Dermis microvascular lymphatic vessel endothelial cell (primary cell): ENCODE data around the gene DENND6B. TPM values are rescaled to one million over a fixed set of nuclear protein-coding genes. Genes with fewer than 3 reads are reported as not detected.

Source experiments
- DNase-seq, 2 donors: peaks; one replicate each; pipeline versions ENCODE4 v3.0.0 to v3.0.0-alpha.2; 2010; ENCODE audit warnings: low read depth in 2 of 2
- total RNA-seq: library from RNA; depleted of rRNA; stranded (reverse); fragments of >200 nt; gene quantifications from 2 replicates; pipeline ENCODE4 v1.2.1, GENCODE V29; 2014

Gene DENND6B
- total RNA-seq, 1 donor from 2014 or later = 0.64 TPM

DNA sequence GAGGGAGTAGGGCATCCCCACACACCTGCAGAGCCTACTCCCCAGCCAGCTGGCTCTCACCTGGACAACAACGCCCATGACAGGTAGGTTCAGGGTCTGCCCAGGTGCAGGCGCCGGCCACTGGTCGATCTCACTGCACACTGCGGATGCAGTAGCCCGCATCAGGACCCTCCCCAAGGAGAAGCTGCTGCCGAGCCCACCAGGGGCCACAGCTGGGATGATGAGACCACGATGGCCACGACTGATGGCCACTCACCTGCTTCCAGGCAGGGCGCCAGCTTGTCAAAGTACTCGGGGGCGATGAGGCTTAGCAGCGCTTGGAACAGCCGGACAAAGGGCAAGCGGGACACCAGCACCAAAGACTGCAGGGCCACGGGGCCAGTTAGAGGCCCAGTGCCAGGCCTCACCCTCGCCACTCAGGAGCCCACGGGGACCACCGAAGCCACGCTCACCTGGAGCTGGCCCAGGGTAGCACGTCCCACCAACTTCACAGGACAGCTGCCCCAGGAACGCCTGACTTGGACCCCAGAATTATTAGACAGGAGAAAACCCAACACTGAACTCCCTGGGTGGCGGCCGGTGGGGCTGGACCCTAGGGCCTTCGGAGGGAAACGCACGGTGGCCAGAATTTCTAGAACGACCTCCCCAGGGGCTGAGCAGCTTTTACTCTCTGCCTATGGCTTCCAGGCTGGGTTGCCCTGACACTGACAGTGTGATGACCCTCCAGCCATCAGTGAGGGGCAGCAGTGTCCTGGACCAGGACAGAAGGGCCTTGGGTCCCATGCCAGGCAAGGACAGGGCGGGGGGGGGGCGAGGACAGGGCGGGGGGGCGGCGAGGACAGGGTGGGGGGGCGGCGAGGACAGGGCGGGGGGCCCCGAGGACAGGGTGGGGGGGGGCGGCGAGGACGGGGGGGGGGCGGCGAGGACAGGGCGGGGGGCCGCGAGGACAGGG lies 10.4 kb downstream of the DENND6B start:
- no peak for DNase-seq

DNA sequence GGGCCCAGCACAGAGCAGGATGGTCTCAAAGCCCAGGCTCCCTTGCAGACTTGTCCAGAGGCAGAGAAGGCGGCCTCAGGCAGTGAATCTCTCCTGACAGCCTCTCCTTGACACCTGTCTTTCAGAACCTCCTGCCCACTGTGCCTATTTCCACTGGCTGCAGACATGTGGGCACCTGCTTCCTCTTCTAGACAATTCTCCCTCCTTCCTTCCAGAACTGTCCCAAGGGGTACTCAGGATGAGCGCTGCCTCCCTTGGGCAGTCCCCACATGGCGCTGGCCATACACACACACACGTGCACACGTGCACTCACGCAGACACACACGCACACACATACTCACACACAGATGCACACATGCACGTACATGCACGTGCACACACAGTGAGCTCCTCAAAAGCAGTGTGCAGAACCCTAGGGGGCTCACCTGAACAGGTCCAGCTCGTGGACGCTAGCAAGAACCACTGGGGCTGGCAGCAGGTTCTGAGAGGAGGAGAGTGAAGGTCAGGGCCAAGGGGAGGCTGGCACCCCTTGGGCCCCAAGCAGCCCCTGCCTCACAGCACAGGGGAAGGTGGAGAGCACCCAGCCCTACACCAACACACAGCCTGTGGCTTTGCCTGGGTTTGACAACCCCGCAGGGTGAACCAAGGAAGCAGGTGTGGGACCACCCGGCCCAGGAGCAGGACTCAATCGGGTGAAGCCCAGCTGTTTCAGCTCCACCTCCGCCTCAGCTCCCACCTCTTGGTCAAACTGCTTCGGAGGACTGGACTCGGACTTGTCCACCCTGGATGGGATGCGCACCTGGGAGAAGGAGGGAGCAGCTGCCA lies 11.3 kb downstream of the DENND6B start:
- DNase-seq = no peak

DNA sequence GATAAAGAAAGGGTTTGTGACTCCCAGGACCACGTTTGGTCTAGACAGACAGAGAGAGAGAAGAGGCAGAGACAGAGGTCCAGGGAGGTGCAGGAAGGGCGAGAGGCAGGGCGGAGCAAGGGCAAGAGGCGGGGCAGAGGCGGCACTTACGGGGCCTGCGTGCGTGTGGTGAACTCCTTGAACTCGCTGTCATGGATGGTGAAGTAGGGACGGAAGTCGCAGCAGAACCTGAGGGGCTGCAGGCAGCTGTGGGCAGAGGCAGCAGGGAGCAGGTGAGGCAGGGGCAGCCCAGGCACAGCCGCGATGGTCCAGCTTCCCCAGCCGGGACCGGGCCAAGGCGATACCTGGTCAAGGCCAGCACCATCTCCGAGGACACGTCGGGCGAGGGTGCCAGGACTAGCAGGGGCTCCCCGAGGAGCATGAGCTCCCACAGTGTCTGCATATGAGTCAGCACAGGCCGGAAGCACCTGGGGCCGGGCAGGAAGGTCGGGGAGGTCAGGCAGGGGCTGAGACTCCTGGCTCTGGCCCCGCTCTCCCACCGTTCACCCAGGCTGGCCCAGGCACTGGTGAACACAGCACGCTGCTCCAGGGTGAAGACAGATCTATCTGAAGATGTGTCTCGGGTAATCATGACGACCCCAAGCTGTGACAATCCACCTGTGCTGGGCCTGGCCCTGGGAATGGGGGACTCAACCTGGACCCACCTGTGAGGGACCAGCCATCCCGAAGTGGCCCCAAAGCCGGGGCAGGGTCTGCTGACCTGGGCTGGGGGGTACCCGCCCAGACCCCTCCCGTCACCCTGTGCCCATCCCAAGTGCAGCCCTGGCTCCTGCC lies 12.1 kb downstream of the DENND6B start:
- DNase-seq = peak in 1 of 2 donors; percentile 58

DNA sequence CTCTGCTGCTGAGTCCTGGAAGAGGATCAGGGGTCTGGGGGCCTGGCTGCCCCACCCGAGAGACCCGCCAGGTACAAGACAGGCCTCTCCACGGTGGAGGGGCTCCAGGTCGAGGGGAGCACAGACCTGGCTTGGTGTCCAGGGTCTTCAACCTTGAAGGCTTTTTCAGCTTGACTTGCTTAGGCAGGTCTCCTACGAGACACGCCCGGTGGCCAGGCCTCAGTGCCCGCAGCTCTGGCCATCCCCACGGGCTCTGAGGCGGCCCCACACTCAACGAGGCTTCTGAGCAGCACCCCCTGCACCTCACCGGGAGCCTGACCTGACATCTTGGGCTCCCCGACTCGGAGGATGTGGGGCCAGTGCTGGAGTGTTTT lies 12.7 kb downstream of the DENND6B start:
- no peak for DNase-seq

DNA sequence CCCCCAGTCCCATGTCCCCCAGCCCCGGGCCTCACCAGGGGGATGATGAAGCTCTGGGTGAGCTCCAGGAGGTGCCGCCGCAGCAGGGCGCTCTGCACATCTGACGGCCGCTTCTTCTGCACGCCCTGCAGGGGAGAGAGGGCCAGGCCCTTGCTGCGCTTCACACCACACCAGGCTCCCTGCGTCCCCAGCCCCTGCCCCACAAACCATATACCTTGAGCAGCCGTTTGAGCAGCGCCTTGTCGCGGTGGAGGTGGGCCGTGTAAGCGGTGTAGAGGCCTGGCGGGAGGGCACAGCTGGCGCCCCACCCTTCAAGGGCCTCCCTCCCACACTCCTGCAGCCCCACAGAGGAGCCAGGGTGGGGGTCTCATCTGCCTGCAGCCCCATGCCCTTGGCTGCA lies 13.2 kb downstream of the DENND6B start:
- no peak for DNase-seq

DNA sequence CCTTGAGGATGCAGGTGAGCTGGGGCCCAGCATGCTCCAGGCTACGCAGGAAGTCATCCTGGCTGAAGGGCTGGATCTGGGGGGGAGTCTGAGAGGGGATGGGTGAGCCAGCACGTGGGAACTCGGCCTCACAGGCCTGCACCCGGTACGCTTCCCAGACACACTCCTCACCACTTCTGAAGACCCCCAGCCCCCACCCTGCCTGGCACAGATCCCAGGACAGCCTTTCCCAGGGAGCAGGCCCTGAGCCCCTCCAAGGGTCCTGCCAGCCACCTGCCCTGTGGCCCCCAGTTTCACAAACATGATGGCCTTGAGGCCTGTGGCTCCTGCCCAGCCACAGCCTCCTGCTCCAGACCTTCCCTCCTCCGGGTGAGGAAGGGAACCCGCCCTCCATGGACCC lies 13.8 kb downstream of the DENND6B start:
- DNase-seq = no peak

DNA sequence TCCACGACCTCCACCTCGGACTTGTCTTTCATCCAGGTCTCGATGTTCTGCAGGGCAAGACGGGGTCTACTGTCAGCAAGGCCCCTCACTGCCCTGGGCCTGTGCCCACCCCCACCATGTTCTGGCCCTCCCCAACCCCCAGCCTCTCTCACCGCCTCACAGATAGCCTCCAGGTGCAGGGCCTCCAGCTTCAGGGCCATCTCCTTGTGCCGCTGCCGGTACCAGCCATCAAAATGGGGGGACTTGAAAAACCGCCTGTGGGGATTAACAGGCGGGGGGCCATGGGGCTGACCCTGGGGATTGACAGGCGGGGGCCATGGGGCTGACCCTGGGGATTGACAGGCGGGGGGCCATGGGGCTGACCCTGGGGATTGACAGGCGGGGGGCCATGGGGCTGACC lies 14.4 kb downstream of the DENND6B start:
- no peak for DNase-seq

DNA sequence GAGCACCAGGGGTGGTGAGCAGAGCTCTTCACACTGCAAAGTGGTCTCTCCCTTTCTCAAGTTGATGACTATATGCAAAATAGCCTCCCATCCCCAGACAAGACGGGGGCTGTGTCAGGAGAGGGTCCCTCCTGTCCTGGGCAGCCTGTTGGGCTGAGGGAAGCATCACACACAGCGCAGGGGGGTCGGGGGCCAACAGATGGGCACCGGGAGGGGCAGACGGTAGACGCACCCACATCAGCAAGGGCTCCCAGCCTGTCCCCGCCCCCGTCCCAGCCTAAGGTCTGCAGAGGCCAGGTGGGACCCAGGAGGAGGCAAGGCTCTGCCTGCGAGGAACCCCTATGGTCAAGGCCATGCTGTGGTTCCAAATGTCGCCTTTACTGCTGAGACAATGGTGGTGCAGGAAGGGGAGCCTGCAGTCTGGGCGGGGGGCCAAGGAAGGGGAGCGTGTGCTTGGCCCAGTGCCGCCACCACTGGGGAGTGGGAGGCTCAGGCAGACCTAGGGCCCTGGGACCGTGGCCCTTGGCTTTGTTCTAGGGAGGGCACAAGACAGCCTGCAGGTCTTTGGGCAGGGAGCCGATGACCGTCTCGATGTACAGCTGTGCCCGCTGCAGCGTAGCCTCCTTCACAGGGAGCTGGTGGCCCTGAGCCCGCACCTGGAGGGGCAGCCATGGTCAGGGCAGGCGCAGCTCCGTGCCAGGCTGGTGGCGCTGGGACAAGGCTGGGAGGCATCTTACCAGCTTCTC lies 15.0 kb downstream of the DENND6B start:
- no peak for DNase-seq

DNA sequence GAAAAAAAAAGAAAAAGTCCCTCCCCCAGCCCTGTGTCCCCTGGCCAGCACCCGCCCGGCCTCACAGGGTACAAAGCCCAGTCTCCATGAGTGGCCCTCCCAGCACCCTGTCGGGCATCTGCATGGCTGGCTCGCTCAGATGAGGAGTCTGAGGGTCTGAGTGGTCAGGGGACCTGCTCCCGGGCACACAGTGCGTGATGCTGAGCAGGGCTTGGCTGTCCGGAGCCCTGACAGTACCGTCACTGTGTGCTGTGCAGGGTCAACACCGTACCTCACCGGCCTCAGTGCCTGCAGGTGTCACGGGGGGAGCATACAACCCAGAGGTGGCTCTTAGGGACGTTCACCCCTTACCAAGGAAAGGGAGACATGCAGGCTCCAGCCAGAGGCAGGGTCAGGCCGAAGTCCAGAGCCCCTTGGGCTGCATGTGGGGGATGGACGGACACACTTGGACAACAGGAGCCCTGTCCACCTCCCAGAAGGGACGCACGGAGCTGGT lies 15.8 kb downstream of the DENND6B start:
- DNase-seq = no peak

DNA sequence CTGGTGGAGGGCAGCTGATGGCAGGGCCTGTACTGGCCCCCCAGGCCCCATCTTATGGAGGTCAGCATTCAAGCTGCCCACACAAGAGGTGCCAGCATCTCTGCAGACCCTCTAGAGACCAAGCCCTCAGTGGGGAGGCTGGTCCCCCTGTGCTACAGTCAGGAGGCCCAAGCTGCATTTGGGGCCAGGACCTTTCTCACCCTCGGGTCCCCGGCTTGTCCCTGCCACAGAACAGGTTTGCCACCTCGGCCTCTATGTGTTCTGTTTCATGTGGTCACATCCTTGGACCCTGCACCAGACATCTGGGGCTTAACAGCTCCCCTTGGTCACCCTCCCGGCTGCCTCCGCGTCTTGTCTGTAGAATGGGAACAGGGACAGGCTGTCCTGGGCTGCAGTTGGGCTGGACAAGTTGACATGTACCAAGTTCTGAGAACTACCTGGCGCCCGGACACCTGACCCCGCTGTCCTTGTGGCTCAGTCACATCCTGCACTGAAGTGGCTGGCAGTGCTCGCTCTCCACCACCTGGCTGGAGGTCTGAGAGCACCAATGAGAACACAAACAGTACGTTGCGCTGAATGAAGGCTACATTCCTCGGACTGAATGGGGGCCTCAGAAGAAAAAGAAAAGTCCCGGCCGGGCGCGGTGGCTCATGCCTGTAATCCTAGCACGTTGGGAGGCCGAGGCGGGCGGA lies 16.6 kb downstream of the DENND6B start:
- DNase-seq = no peak

DNA sequence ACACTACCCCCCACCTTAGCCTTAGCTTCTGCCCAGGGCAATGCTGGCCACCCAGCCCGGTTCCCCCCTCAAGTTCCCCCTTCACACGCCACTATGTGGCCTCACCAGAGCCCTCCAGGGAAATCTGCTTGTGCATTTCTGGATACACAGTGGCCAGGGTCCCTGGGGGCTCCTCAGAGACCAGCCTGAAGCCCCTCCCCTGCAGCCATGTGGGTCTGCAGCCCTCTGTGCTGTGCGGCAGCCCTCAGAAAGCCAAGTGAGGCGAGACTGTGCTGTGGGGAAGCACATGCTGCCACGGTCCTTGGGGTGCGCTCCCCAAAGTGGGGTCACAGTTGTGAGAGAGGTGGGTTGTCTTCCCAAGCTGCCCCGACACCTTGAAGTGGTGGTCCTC lies 17.2 kb downstream of the DENND6B start:
- DNase-seq = no peak

DNA sequence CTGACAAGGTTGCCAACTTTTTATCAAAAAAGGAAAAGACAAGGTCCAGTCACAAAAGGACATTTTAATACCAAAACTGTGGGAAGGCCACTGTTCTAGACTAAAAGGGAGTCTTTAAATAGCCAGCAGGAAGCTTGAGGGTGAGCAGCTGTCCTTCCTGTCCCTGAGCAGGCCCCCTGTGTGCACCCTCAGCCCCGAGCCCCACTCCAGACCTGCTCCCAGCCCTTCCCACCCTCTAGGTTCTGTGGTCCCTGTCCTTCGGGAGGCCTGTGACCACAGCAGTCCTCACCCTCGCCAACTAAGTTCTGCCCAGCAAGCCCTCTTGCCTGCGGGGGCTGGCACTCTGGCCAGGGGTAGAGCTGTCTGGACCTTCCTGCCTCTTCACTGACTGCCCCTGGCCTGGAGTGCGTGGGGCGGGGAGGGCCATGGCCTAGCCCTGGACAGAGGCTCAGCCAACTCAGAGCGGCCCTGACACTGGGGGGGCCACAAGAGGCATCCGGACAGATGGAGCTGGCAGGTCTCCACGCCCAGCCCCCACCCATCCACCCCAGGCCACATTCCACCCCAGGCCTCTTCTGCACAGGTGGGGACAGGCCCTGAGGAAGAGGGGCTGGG lies 17.7 kb downstream of the DENND6B start:
- no peak for DNase-seq

DNA sequence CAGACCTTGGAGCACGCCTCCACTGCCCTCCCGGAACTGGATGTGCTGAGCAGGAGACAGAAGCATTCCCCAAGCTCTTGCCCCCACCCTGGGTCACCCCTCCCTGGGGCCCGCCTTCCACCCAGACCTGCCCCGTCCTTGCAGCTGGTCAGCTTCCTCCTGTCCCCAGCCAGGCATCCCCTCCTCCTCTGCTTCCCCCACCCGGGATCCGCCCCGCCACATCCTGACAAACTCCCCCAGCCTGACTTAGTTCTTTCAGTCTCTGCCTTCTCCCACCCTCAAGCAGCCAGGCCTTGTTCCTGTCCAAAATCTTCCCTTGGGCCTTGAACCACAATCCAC lies 18.2 kb downstream of the DENND6B start:
- DNase-seq = peak in 1 of 2 donors; percentile 44

DNA sequence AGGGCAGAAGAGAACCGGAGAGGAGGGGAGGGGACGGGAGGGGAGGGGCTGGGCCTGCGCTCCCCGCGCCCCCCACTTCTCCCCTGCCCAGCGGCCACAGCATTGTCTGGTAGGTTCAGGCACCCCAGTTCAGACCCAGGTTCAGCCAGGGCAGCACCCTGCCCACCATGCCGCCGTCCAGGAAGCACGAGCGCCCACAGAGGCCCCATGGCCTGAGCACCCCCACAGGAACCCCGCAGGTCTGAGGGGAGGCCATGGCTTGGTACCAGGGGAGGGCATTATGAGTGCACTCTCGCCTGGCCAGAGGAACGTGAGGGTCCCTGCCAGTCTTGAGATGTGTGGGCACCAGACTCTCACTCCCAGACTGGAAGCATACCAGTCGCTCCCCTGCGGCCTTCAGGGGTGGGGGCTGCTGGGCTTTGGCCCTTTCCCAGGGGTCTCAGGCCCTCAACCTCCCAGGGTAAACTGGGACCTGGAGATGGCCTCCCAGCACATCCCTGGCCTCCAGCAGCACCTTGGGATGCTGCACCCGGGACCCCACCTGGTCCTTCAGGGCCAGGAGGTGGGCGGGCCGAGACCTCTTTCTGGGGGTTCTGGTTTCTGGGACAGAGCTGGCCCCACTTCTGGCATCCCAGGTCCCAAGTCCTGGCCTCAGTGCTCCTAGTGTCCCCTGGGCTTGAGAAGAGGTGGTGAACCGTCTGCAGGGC lies 18.8 kb downstream of the DENND6B start:
- no peak for DNase-seq

DNA sequence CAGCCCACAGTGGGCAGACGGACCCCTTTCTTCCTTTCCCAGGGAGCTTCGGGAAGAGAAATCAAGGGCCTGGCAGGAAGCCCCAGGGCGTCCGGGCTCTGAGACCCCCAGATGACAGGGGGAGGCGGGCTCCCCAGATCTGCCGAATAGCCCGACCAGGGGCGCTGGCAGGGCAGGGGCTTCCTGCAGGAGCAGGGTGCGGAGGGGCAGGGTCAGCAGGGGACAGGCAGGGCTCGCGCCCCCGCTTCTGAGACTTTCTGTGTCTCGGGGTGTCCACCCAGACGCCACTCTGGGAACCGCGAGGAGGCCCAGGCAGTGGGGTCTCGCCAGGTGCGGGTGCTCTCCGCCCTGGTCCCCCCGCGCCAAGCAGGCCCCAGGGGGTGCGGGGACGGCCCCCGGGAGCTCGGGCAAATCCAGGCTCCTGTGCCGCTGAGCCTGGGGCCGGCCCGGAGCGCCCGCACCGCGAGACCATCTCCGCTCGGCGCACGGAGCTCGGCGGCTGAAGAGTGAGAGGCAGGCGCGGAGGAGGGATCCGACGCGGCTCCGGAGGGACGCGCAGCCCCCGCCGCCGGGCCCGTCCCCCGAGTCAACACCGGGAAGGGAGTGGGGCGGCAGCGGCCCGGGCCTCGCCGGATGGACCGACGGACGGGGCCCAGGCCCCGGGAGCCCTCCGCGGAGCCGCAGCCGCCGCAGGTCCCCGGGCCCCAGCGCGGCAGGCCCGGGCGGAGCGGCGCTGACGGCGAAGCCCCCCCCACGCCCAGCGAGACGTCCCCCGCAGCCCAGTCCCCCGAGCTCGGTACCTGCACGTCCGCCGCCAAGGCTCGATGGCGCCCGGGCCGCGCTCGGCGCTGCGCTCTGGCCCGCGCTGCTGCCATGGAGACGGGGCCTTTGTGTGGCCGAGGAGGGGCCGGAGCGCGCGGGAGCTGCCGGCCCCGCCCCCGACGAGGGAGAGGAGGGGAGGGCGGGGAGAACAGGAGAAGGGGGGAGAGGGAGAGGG lies 19.8 kb downstream of the DENND6B start, which contains the start of gene PLXNB2:
PLXNB2 (minus strand) TSS at position 894 of the 997 bp plus-strand sequence. CDS start 17,062 bp downstream, outside the sequence.
- peak; percentile 56 to 83 for DNase-seq

DNA sequence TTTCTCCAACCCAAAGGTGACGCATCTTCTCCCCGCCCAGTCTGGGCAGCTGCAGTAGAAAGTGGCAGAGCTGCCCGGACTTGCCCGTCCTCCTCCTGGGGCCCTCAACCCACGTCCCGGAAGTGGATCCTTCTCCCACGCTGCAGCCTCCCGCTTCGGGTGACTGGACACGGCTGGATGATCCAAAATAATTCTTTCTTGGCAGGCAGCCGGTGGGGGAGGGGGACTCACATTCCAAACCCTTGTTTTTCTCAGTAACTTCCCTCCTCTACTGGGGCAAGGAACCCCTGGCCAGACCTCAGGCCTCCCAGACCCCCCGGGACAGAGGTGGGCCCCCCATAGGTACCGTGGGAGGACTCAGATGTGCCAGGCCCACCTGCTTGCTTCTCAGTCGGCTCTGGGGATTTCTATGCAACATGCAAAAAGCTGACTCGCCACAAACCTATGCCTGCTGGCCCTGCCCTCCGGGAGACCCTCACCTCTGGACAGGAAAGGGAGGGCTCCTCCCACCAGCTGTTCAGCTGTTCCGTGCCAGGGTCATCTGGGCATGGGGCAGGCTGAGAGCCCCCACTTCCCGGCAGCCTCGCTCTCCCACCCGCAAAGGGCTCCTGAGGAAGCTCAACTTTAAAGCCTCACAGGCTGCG lies 20.8 kb downstream of the DENND6B start:
- DNase-seq = peak; percentile 54 to 90

DNA sequence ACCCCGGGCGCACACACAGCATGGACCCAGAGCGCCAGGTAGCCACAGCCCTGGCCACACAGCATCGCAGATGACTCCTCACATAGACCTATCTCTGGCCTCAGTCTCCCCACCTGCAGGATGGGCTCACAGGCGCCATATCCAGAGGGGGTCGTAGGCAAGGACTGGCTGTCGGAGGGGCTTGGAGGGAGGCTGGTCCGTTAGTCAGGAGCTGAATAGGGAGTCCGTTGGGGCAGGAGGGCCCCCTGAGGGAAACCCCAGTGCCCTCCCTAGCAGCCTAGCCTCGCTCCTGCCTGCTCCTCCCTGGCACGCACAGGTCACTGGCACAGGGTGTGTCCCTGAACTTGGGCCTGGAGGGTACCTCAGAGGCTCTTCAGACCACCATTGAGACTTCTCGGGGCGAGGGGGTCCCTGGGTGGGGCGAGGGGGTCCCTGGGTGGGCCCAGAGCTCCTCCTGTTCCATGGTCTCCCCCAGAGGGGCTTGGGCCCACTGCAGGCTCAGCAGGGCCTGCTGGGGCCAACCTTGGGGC lies 21.4 kb downstream of the DENND6B start:
- DNase-seq = no peak
